ENCODE data around the gene ITSN1.
"Not testable (repeated sequence)": the region's sequence is repeated elsewhere in the genome, so short reads cannot be mapped to it uniquely, and the experiment has no call there.

Gene ITSN1

DNA sequence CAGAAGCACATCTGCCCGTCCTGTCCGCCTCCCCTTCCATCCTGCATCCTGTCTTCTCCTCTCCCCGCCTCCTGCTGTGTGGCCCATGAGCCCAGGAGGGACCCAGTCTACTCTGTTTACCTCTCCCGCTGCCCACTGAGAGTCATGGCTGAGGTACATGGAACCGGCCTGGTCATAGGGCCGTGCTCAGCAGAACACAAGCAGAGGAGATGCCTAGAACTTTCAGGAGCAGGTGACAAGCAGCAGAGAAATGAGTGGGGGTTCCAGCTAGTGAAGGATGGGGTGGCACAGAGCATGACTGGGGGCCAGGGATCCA, 202.5 kb downstream of the ITSN1 start:
- no peak for DNase-seq

DNA sequence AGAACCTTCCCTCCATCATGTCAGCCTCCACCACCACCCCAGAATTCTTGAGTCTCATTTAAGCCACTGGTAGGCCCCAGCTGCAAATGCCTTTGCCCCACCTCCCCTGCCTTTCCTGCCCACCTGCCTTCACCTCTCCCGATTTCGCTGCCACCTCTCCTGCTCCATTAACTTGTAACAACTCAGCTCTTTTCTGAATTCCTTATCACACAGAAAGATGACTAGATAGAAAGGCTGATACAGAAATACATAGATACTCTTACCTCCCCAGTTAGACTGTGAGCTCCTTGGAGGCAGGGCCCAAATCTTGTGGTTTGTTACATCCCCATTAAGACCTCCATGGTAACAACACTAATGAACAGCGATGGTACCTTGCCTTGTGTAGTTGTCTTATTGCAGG, 203.8 kb downstream of the ITSN1 start:
- no peak for DNase-seq

DNA sequence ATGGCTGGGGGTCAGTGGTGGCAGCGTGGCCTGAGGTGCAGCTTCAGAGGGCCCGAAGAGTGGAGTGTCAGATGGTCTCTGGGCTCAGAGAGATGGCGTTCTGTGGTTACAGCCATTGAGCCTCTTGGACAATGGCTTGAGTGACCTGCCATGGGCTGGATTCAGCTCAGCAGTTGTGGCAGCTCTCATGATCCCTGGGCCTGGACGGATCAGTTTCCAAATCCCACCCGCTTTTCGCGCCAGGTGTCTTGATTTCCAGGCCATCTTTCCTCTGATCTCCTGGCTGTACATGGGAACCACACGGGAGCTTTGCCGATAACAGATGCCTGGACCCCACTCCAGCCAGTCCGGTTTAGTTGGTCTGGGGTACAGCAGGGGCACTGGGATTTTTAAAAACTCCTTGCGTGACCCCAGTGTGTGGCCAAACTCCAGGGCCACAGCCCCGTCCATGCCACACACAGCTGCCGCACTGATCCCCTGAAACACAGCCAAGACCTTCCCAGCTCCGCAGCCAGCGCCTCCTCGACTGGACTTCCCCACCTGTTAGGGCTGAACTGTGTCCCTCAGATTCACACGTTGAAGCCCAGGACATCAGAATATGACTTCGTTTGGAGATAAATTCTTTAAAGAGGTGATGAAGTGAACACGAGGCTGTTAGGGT, 205.4 kb downstream of the ITSN1 start:
- DNase-seq, result no peak

DNA sequence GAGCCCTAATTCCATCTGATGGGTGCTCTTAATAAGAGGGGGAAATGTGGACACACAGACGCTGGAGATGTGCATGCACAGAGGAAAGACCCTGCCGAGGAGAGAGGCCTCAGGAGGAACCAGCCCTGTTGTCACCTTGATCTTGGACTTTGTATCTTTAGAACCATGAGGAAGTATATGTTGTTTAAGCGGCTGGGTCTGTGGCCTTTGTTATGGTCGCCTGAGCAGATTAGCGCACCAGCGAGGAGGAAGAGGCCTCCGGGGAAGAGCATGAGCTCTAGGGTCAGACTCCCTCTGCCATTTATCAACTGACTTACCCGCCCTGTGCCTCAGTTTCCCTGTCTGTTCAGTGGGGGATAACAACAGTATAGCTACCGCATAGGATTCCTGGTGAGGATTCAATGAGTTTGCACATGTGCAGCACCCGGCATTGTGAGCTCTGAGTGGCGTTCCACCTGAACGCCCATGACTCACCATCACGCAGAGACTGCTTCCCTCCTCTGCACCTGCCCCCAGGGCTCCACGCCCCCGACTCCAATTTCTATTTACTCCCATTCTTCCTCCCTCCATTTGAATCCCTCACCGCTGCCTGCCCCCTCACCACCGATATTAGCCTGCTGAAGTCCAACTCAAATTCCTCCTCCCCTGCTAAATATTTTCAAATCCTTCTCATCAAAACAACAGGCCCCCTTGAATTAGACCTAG, 206.1 kb downstream of the ITSN1 start:
- no peak for DNase-seq

DNA sequence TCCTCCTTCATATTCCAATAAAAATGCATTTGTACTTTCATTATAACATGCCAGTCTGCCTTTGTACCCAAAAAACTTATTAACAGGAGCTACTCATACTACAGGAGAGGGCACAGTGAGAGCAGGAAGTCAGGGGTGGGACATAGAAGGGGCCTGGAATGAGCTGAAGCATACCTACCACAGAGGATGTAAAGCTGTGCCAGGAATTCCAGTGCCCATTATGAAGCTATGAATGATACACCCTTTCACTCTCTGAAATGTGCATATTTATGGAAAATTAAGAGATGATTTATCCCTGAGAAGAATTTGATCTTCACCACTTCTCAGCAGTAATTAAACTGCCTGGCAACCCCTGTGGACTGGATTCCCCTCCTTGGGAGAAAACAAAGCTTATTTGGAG, 207.5 kb downstream of the ITSN1 start:
- no peak for DNase-seq

DNA sequence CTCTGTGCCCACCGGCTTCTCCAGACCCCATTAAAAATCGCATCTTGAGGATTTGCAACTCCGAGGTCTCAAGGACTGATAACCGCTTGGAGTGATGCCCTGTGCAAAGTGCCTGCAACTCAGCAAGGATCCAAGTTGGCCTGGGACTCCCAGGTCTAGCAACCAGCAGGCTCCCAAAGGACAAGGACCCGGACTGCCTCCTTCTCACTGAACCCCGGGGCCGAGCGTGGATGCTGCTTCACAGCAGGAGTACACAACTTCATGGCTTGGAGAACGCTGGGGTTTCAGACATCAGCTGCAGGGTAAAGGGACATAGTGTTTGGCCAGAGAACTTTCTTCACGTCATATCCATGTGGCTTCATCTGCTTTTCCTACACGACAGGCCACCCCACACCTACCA, 208.1 kb downstream of the ITSN1 start:
- no peak for DNase-seq

DNA sequence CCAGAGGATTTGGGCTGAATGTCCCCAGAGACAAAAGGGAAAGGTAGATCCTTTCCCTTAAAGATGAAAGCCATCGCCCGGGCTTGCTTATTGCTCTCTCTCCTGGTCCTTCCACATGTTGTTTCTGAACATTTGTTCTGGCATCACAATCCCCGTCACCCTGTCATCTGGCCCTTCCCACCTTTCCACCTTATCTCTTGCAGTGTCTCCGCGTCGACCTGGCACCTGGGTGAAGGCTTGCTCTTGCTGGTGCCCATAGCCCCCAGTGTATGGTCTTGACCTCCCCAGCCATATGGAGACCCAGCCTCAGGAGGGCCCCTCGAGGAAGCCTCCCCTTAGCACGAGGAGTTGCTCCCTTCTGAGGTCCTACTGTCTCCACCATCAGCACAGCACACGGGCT, 208.7 kb downstream of the ITSN1 start:
- DNase-seq, result no peak

DNA sequence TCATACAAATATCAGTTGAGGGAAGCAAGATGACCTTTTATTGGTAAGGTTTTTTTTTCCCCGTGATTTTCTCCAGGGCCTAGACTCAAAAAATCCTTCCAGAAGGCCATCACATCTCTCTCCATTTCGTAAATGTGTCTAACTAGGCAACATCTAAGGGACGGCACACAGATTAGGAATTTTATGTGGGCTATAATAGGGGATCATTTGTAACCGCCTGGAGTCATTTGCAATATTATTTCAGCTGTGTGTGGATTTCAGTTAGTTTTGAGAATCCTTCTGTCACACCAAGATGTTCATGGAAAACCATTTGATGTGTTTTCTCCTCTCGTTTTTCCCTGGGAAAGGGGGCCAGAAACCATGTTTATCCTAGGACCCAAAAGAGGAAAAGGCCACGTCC, 210.2 kb downstream of the ITSN1 start:
- DNase-seq, result no peak

DNA sequence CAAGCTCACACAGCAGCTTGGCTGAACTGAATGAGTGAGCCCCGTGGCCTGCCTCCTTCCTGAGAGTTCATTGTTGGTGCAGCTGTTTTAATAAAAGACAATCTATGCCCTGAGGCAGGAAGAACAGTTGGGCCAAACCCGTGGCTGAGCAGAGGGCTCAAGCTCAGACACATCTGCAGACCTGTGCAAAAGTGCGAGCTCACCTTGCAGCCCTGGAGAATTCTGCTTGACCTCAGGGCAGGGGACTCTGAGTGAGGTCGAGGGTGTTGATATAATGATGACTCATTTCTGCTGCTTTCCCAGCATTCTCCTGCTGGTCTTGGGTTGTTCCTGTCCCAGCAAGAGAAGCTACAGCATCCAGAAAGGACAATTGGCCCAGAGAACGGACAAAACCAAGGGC, 212.3 kb downstream of the ITSN1 start:
- no peak for DNase-seq

DNA sequence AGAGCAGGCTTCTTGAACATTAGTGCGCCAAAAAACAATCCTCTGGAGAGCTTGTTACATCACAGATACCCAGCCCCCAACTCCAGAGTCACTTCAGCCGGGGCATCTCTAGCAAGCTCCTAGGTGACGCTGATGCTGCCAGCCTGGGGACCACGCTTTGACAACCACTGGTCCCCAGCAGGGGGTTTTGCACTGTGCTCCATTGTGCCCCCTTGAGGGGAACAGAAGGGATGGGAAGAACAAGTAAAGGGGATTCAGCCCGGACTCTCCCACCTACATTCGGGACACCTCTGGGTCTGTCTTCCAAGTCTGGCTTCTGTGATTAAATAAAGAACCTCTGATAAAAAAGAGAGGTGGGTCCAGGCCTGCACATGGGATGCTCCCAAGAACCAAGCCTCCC, 212.9 kb downstream of the ITSN1 start:
- no peak for DNase-seq

DNA sequence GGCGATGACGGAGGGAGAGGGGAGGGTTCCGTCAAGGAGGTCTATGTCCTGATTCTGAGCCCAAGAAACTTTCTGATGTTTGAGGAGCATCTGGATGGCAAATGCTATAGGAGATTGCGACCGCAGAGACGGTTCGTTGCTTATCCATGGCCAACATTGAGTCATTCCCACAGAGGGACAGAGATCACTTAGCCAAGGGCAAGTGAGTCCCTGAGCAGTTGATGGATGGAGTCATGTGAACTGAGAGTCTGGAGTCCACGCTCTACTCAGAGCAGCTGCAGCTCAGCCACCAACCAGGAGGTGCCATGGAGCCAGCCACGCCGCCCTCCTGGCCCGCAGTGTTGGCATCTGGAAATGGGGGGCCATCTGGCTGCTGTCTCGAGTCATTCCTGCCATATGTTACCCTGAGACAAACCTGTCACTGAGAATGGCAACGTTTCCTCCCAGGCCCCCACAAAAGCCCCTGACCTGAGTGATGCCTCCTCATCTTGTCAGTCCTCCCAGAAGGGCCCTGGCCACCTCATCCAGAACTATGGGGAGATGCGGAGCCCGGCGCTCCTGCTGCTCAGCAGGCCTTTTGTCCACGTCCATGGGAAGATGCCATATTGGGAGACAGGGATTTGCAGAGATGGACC, 214.7 kb downstream of the ITSN1 start:
- no peak for DNase-seq

DNA sequence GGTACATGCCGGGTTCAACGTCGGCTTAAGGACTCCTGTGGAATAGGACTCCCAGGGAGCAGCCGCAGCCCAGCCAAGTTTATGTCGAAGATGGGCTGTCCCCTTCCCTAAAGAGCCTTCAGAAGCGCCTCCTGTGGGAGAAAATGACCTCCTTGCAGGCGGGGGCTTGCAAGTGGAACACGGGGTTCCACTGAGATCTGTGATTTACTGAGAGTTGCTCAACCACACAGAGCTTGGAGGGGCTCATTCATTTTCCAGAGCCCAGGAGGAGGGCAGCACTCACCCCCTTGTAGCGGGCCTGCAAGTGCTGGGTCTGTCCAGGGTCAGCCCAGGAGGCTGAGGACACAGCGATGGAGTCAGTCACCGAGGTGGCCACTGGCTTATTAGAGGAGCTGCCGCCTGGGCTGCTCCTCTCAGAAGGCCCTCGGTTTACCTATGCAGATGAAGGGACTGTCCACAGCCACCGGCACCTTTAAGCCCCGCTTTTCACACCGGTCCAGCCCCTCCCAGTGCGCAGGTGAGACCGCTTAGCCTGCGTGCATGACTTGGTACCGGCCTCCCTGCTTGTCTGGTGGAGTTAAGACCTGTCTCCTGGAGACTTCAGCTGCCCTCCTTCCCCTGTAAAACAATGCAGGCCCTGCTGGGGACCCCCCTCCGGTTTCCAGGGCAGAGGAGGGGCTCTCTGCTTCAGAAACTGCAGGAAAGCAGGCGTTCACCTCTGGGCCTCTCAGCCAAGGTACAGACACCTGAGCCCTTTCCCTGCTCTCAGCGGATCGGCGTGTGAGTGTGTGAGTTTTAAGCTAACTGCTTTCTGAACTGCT, 215.8 kb downstream of the ITSN1 start:
- no peak for DNase-seq

DNA sequence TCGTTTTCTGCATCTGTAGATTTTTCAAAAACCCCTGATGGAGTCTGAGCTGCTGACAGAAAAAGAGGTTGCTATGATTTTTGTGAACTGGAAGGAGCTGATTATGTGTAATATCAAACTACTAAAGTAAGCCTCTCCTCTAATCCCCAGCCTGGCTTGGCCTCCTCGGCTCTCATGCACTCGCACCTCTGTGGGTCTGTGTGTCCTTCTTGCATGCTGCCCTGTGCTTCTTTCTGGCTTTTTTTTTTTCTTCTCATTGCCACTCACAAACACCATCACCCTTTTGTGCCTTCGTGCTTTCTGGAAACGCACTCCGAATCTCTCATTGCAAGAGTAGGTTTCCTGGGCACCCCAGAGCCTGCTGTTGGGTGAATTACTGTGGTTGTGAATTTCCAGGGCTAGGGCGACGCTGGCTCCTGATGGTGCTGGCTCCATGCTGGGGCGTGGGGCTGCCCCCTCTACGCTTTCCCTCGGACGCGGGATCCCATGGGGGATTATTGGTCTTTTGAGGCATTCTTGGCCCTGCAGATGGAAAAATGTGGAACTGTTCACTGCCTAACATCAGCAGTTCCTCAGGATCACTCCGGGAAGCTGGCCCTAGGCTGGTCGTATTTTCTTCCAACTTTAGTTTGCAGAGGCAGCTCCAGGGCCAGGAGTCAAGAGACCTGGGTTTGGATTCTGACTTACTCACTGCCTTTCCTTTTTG, 216.5 kb downstream of the ITSN1 start:
- DNase-seq, result no peak

DNA sequence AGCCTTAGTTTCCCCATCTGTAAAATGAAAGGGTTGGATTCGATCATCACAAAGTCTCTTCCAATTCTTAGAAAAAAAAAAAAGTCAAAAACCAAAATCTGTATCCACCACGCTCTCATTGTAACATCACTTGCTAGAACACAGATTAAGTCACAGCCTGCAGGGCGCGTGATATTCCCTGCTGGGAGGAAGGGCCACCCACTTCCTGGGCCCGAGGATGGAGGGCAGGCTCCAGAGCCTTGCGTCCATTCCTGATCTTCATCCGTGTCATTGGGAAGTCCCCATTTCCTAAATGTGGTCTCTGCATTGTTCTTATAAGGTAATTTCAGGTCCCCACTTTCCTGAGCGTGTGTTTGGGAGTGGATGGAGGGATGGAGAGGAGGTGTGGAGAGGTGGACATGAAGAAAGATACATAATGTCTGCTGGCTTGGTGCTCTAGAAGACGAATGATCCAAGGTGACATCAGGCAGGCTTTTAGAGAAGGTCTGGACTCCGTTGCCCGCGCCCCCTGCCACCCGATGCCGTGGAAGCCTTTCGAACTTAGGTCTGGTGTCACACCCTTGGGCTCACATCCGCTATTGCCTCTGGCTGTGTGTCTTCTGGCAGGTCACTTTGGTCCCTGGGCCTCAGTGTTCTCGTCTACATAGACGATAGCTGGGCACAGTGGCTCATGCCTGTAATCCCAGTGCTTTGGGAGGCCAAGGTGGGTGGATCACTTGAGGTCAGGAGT, 217.2 kb downstream of the ITSN1 start:
- DNase-seq, result no peak

DNA sequence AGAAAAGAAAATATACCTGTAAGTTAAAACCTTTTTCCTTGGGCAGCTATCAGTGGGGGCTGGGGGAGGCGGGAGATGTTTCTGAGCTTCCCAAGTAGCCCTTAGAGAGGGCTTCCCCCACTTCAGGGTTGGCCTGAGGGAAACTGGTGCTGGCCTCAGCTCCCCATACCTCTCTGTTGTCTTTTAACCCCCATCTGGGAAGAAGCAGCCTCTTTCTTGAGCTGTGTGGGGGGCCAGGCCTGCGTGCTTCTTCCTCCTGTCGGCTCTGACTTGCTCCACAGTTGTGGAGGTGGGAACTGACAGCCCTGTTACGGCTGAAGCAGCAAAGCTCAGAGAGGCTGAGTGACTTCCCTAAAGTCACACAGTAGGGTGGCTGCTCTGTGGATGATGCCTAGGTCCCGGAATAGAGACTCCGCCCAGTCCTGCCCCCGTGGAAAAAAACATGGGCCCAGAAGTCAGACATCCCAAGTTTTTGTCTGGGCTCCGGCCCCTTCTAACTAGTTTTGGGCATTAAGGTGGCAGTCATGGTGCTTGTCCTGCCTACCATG, 218.1 kb downstream of the ITSN1 start:
- no peak for DNase-seq

DNA sequence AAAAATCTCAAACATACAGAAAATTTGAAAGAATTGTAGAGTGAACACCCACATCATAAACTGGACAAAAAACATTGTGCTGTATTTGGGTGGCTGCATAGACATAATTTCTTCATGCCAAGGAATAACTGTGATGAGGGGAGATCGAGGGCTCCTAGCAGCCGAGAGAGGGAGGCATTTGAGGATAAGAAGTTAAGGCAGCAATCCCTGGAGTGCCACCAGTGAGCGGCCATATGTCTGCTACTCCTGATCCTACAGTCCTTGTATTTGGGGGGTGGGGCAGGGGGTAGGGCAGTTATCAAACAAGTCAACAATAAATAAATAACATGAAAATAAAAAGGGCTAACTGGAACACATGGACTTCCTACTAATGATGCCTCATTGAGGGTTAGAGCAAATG, 218.8 kb downstream of the ITSN1 start:
- DNase-seq, result no peak

DNA sequence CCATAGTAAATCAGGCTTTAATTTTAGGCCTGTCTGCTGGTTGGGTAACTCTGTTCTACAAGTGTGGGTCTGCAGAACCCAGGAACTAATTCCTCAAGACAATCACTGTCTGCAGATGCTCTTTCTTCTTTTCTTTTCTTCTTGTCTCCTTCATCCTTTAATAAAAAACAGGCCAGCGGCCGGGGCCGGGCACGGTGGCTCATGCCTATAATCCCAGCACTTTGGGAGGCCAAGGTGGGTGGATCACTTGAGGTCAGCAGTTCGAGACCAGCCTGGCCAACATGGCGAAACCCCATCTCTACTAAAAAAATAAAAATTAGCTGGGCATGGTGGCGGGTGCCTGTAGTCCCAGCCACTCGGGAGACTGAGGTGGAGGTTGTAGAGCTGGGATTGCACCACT, 220.9 kb downstream of the ITSN1 start:
- DNase-seq, result not testable (repeated sequence)

DNA sequence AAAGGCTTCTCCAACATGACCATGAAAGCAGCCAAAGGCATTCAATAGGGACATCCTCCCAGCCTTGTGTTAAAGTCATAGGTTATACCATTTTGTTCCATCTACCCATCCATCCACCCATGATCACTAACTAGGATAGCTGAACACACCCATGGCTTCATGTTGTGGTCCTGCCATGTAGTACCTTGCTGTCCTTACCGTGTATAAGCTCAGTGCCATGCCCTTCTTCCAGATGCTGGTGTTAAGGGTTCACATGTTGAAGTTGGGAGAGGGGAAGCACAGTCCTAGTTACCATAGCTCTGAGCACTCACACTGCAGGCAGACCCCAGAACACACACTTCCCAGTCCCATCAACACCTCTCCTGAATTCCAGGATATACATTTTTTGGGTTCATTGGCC, 221.8 kb downstream of the ITSN1 start:
- DNase-seq, result no peak

DNA sequence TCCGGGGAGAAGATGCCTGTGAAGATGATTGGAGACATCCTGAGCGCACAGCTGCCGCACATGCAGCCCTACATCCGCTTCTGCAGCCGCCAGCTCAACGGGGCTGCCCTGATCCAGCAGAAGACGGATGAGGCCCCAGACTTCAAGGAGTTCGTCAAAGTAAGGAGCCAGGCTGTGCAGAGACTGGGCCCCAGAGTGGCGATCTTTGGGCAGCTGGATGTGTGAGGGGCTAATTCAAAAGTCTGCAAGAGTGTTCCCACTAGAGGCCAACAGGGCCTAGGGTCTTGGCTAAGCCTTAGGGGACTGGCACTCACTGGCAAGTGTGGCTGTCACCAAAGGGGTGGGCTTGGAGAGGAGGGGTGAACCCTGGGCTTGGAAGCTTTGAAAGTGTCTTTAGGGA, 222.9 kb downstream of the ITSN1 start:
- no peak for DNase-seq

DNA sequence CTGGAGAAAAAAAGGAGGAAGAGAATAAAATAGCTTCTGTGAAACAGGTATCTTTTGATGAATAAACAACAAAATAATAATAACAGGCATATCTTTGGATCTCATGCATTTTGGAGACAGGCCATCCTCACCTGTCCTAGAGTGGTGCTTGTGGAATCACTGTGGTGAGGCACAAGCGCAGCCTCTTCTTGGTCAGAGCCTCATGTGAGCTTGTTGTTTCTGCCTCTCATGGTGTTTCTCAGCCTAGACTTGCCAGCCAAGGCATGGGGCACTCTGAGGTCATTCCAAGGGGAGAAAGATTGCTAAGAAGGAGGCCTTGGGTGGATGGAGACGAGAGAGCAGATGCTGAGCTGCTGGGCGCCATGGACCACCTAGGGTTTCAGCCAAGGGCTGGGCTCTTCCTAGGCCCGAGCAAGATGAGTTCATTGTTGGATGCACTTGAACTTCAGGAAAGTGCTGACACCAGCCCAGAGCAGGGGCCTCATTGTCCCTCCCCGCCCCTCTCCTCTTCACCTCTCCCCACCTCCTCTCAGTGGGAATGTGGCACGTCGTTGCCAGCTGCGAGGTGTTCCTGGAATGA, 223.8 kb downstream of the ITSN1 start:
- no peak for DNase-seq

DNA sequence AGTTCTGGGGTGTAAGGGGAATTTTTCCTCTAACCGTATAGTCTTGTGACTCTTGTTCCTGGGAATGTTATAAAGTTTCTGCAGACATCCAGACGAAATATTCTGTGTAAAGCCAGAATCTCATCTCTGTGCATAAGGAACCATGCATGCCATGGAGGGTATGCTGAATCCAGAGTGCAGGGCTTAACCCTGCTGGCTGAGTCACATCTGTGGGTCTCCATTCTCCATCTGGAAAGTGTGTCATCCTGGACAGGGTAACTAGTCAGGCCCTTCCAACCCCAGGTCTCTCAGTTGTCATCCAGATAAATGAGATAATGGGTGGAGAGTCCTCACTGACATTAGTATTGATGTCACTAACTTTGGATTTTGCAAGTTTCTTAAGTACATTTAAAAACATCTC, 224.5 kb downstream of the ITSN1 start:
- DNase-seq, result no peak

DNA sequence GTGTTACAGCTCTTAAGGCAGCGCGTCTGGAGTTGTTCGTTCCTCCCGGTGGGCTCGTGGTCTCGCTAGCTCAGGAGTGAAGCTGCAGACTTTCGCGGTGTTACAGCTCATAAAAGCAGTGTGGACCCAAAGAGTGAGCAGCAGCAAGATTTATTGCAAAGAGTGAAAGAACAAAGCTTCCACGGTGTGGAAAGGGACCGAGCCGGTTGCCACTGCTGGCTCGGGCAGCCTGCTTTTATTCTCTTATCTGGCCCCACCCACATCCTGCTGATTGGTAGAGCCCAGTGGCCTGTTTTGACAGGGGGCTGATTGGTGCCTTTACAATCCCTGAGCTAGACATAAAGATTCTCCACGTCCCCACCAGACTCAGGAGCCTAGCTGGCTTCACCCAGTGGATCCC, 225.6 kb downstream of the ITSN1 start:
- not testable (repeated sequence) for DNase-seq

Measured in activated CD8-positive, alpha-beta memory T cell treated with anti-CD3 and anti-CD28 coated beads, Interleukin-2, amount 50 U/mL, for 48 hours (primary cell).